ENCODE results near the gene MROH9.

DNA sequence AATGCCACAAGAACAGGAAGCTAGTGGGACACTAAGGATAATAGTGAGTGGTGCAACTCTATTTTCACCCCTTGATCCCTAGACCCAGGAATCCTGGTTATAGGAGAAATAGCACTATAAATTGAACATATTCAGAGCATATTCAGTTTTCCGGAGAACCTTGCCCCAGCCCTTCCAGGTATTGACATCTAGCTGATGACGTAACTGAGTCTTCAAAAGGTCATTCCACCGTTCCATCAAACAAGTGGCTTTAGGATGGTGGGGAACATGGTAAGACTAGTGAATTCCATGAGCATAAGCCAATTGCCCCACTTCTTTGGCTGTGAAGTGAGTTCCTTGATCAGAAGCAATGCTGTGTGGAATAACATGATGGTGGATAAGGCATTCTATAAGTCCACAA is 2.9 kb downstream of the MROH9 start:
- no peak for TF ChIP-seq POLR2A (IDR thresholded peaks at IDR 0.05)
- TF ChIP-seq, protein P1, sequence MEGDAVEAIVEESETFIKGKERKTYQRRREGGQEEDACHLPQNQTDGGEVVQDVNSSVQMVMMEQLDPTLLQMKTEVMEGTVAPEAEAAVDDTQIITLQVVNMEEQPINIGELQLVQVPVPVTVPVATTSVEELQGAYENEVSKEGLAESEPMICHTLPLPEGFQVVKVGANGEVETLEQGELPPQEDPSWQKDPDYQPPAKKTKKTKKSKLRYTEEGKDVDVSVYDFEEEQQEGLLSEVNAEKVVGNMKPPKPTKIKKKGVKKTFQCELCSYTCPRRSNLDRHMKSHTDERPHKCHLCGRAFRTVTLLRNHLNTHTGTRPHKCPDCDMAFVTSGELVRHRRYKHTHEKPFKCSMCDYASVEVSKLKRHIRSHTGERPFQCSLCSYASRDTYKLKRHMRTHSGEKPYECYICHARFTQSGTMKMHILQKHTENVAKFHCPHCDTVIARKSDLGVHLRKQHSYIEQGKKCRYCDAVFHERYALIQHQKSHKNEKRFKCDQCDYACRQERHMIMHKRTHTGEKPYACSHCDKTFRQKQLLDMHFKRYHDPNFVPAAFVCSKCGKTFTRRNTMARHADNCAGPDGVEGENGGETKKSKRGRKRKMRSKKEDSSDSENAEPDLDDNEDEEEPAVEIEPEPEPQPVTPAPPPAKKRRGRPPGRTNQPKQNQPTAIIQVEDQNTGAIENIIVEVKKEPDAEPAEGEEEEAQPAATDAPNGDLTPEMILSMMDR (IDR thresholded peaks at IDR 0.05): no peak
- no peak for TF ChIP-seq POLR2AphosphoS5 (IDR thresholded peaks at IDR 0.05)
- no peak for TF ChIP-seq EP300 (IDR thresholded peaks at IDR 0.05)

Measured in gastroesophageal sphincter (tissue), 3 donors.